Ramos (cell line): Measurements from ENCODE around the gene SLC7A8.

ENCODE experiments used
- in situ Hi-C: fragments of 300-500 bp; cut with MboI; formaldehyde crosslinking; loops from one replicate; pipeline ENCODE4 v1.14.3; 2022; ENCODE audit warnings: low sequenced_read_pairs; ENCODE audit not compliant: unreplicated experiment

The SLC7A8 gene

DNA sequence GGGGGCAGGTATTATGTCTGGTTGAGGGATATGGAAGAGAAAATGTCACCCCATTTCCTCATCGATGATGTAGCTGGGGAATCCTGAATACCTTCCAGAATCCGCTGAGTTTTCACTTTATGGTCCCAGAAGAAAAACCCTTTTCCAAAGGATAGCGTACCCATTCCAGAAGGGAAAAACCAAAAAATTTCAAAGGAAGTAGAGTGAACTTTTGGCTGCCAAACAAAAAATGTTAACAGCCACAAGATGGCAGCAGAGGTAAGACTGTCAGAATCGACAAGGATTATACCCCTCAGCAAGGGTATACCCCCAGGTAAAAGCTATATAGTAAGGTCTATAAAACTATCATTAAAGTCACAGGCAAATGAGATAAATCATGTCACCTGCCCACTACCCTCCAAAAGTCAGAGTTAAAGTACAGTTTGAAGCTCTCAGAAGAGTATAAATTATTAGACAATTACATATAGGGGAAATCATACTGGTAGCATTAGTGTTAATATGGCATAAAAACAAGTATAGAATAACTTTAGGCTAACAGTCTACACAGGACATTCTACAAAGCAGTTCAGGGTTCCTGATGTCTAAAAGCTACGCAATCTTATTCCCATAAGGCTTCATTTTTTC lies 106.6 kb downstream of the SLC7A8 start:
- in situ Hi-C loops: no loop called here
